ENCODE measurements around the gene L2HGDH.

Gene L2HGDH

GRCh38 chr14:50229681-50230080, 82.3 kb downstream of the L2HGDH start:
- no peak for DNase-seq (ENCODE audit: low spot score)

GRCh38 chr14:50228313-50228712, 83.7 kb downstream of the L2HGDH start:
- DNase-seq (ENCODE audit: low spot score), result no peak

- peak; percentile 32 for DNase-seq (ENCODE audit: low spot score)
These were observed 86.1 kb downstream of the L2HGDH start for GRCh38 chr14:50225974-50226297.

GRCh38 chr14:50225067-50225973, 86.7 kb downstream of the L2HGDH start:
- DNase-seq (ENCODE audit: low spot score), result no peak

GRCh38 chr14:50222055-50222613, 89.9 kb downstream of the L2HGDH start:
- DNase-seq (ENCODE audit: low spot score), result no peak

GRCh38 chr14:50218501-50218900, 93.5 kb downstream of the L2HGDH start:
- no peak for DNase-seq (ENCODE audit: low spot score)

GRCh38 chr14:50215416-50215815, 96.6 kb downstream of the L2HGDH start:
- no peak for DNase-seq (ENCODE audit: low spot score)

GRCh38 chr14:50213795-50214194, 98.2 kb downstream of the L2HGDH start:
- DNase-seq (ENCODE audit: low spot score), result no peak

- DNase-seq (ENCODE audit: low spot score), result no peak
These were observed 99.3 kb downstream of the L2HGDH start for GRCh38 chr14:50212726-50213125.

GRCh38 chr14:50210074-50210473, 102.0 kb downstream of the L2HGDH start:
- no peak for DNase-seq (ENCODE audit: low spot score)

- no peak for DNase-seq (ENCODE audit: low spot score)
These were observed 113.5 kb downstream of the L2HGDH start for GRCh38 chr14:50198499-50198898.

GRCh38 chr14:50191499-50191898, 120.5 kb downstream of the L2HGDH start:
- DNase-seq (ENCODE audit: low spot score), result no peak

Data from D341Med (cell line).